ENCODE data around the gene KCNJ9. TPM values are rescaled to one million over a fixed set of nuclear protein-coding genes. Genes with fewer than 3 reads are reported as not detected.

Gene KCNJ9
- total RNA-seq, 1 donor from 2014 or later = not detected

Other genes starting within 250 kb of the KCNJ9 start
- gene VSIG8, start 218.9 kb upstream of the KCNJ9 start, total RNA-seq = 0.35 TPM in 1 of 2 replicates, not detected in the other
- gene CFAP45, start 181.4 kb upstream of the KCNJ9 start, total RNA-seq = 0.53 and 0.73 TPM in 2 replicates
- gene TAGLN2, start 156.0 kb upstream of the KCNJ9 start, total RNA-seq = 715 and 718 TPM in 2 replicates
- 0.05 and 0.06 TPM in 2 replicates for gene IGSF9, start 135.9 kb upstream of the KCNJ9 start, total RNA-seq
- not detected in 2 replicates for gene SLAMF9, start 127.3 kb upstream of the KCNJ9 start, total RNA-seq
- 2.5 and 3.2 TPM in 2 replicates for gene PIGM, start 49.5 kb upstream of the KCNJ9 start, total RNA-seq
- not detected in 2 replicates for gene KCNJ10, start 11.4 kb upstream of the KCNJ9 start, total RNA-seq
- gene IGSF8, start 17.1 kb downstream of the KCNJ9 start, total RNA-seq = 16.4 and 18.4 TPM in 2 replicates
- not detected in 2 replicates for gene ATP1A2, start 34.2 kb downstream of the KCNJ9 start, total RNA-seq
- not detected in 2 replicates for gene ATP1A4, start 70.1 kb downstream of the KCNJ9 start, total RNA-seq
- not detected in 2 replicates for gene CASQ1, start 109.0 kb downstream of the KCNJ9 start, total RNA-seq
- gene PEA15, start 123.8 kb downstream of the KCNJ9 start, total RNA-seq = 141 and 206 TPM in 2 replicates
- 59.4 and 84.9 TPM in 2 replicates for gene DCAF8, start 181.0 kb downstream of the KCNJ9 start, total RNA-seq
- 21.3 and 31.4 TPM in 2 replicates for gene PEX19, start 203.6 kb downstream of the KCNJ9 start, total RNA-seq